ENCODE measurements around the gene TLE1. TPM values are rescaled to one million over a fixed set of nuclear protein-coding genes. Genes with fewer than 3 reads are reported as not detected.
A peak's percentile ranks its signal among the peaks of the same experiment; 100 is the strongest.

TLE1 gene
- polyA plus RNA-seq, 4 donors, result 5.9 to 28.6 (median 18.8) TPM

- Histone ChIP-seq H3K27me3 (ENCODE audit: control insufficient read depth in 3 of 3, insufficient read depth in 3 of 3, low read length in 3 of 3) (no peaks in the 10 kb centered on the region), H3K9me3 (ENCODE audit: control insufficient read depth in 2 of 2, insufficient read depth in 1 of 2, low read depth in 1 of 2, low read length in 1 of 2) (no peaks in the 10 kb centered on the region), H3K36me3 (ENCODE audit: control insufficient read depth in 3 of 3, insufficient read depth in 2 of 3, low read depth in 1 of 3, low read length in 3 of 3) (peaks cover 0 to 14% (median 0%) of the 10 kb centered on the region in 3 donors), H3K4me3 (ENCODE audit: low read depth in 1 of 3, low read length in 3 of 3) (no peak overlapping the region), H3K4me1 (ENCODE audit: control insufficient read depth in 3 of 3, insufficient read depth in 2 of 3, low read depth in 1 of 3, low read length in 2 of 3) (peaks cover 0 to 21% (median 0%) of the 10 kb centered on the region in 3 donors), H3K27ac (ENCODE audit: low read depth in 1 of 3, low read length in 2 of 3) (no peak overlapping the region)
- DNase-seq (no peak), FAIRE-seq (no peak)
- WGBS, 3 donors, result 88 to 95% (median 91%) methylated on average over 1 of the region's 1 CpG
Observed at GRCh38 chr9:81637276-81637675, 52.1 kb downstream of the TLE1 start.

- no peaks in the 10 kb centered on the region for H3K27me3 ChIP-seq (ENCODE audit: control insufficient read depth in 3 of 3, insufficient read depth in 3 of 3, low read length in 3 of 3)
- FAIRE-seq (no peak), DNase-seq (no peak)
- H3K4me3 ChIP-seq (ENCODE audit: low read depth in 1 of 3, low read length in 3 of 3), result no peak overlapping the region
- no peaks in the 10 kb centered on the region for H3K9me3 ChIP-seq (ENCODE audit: control insufficient read depth in 2 of 2, insufficient read depth in 1 of 2, low read depth in 1 of 2, low read length in 1 of 2)
- 83 to 97% (median 88%) methylated on average over 3 of the region's 3 CpGs for WGBS, 3 donors
- peaks cover 0 to 18% (median 0%) of the 10 kb centered on the region in 3 donors for H3K36me3 ChIP-seq (ENCODE audit: control insufficient read depth in 3 of 3, insufficient read depth in 2 of 3, low read depth in 1 of 3, low read length in 3 of 3)
- no peak overlapping the region for H3K27ac ChIP-seq (ENCODE audit: low read depth in 1 of 3, low read length in 2 of 3)
- H3K4me1 ChIP-seq (ENCODE audit: control insufficient read depth in 3 of 3, insufficient read depth in 2 of 3, low read depth in 1 of 3, low read length in 2 of 3), result peaks cover 0 to 21% (median 0%) of the 10 kb centered on the region in 3 donors
Observed at GRCh38 chr9:81636255-81636599, 53.1 kb downstream of the TLE1 start.

DNA sequence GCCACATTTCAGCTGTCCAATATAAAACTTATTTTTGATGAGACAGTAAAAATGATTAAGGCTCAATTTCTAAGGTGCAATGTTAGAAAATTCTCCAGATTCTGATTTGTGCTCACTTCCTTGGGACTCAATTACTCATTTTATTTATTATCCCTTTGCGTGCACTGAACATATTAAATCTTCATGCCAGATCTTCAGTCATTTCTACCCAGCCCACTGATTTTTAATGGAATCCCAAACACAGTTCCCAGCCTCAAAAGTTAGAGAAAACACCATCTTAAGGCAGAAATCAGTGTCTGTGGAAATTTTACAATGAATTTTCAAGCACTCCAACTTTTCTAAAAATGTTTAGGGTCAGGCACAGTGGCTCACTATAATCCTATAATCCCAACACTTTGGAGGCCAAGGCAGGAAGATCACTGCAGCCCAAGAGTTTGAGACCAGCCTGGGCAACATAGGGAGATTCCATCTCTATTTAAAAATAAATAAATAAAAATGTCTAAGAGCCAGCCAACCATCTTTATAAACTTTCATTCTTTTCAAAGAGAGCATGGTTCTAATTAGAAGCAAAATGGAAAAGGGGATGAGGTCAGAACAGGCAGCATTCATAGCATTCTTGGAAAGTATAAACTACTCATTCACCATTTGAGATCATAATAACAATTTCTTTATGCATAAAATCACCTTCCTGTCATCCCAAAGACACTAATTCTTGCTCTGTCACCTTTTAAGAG is 53.7 kb downstream of the TLE1 start:
- FAIRE-seq, result no peak
- WGBS, 3 donors, result 38 to 69% (median 65%) methylated on average over 1 of the region's 1 CpG
- H3K27ac ChIP-seq (ENCODE audit: low read depth in 1 of 3, low read length in 2 of 3), result no peak overlapping the region
- no peaks in the 10 kb centered on the region for H3K9me3 ChIP-seq (ENCODE audit: control insufficient read depth in 2 of 2, insufficient read depth in 1 of 2, low read depth in 1 of 2, low read length in 1 of 2)
- H3K4me1 ChIP-seq (ENCODE audit: control insufficient read depth in 3 of 3, insufficient read depth in 2 of 3, low read depth in 1 of 3, low read length in 2 of 3), result peaks cover 0 to 21% (median 0%) of the 10 kb centered on the region in 3 donors
- H3K4me3 ChIP-seq (ENCODE audit: low read depth in 1 of 3, low read length in 3 of 3), result no peak overlapping the region
- no peak for DNase-seq
- peaks cover 0 to 18% (median 0%) of the 10 kb centered on the region in 3 donors for H3K36me3 ChIP-seq (ENCODE audit: control insufficient read depth in 3 of 3, insufficient read depth in 2 of 3, low read depth in 1 of 3, low read length in 3 of 3)
- H3K27me3 ChIP-seq (ENCODE audit: control insufficient read depth in 3 of 3, insufficient read depth in 3 of 3, low read length in 3 of 3), result no peaks in the 10 kb centered on the region

GRCh38 chr9:81634915-81635516 is 54.3 kb downstream of the TLE1 start:
- H3K27ac ChIP-seq (ENCODE audit: low read depth in 1 of 3, low read length in 2 of 3), result peak overlapping the region in 1 of 3 donors; percentile 63
- H3K4me1 ChIP-seq (ENCODE audit: control insufficient read depth in 3 of 3, insufficient read depth in 2 of 3, low read depth in 1 of 3, low read length in 2 of 3), result peaks cover 0 to 21% (median 0%) of the 10 kb centered on the region in 3 donors
- no peak overlapping the region for H3K4me3 ChIP-seq (ENCODE audit: low read depth in 1 of 3, low read length in 3 of 3)
- no peak for FAIRE-seq
- peaks cover 0 to 18% (median 0%) of the 10 kb centered on the region in 3 donors for H3K36me3 ChIP-seq (ENCODE audit: control insufficient read depth in 3 of 3, insufficient read depth in 2 of 3, low read depth in 1 of 3, low read length in 3 of 3)
- no peaks in the 10 kb centered on the region for H3K27me3 ChIP-seq (ENCODE audit: control insufficient read depth in 3 of 3, insufficient read depth in 3 of 3, low read length in 3 of 3)
- DNase-seq, result peak; percentile 58 to 77
- no peaks in the 10 kb centered on the region for H3K9me3 ChIP-seq (ENCODE audit: control insufficient read depth in 2 of 2, insufficient read depth in 1 of 2, low read depth in 1 of 2, low read length in 1 of 2)
- WGBS, 3 donors, result 21 to 40% (median 26%) methylated on average over 5 of the region's 5 CpGs

DNA sequence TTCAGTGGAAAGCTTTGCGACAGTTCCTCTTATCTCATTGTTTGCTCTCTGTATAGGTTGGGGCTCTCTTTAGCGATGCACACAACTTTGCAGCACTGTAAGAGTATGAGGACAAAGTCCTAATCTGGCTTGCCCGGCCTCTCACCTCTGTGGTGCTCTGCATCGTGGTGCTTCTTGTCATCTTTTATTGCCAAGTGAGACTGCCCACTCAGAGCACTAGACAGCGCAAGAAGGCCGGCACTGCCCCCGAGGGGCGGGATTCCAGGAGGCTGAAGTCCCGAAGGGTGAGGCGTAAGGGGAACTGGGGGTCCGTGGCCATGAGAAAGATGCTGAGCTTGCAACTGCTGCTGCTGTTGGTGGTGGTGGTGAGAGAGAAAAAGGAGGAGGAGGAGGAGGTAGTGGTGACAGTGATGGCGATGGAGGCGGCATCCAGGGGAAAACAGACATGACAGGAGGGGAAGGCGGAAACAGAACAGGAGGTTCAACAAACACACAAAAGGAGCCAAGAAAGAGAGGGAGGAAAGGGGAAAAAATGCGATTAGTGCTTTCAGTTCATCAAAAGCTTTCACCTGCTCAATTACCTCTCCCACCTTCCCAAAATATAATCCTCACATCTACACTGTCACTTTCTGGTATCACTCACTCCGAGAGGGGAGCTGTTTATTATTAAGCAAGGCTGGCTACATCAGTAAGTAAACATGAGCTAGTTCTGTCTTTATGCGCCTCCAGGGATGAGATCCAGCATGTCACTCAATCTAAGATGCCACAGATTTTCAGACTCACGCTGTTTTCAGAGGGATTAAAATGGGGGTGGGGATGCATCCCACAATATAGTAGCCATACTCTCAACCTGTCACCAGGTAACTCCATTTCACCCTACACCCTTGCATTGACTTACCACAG is 55.1 kb downstream of the TLE1 start:
- H3K27me3 ChIP-seq (ENCODE audit: control insufficient read depth in 3 of 3, insufficient read depth in 3 of 3, low read length in 3 of 3), result no peaks in the 10 kb centered on the region
- H3K4me3 ChIP-seq (ENCODE audit: low read depth in 1 of 3, low read length in 3 of 3), result peak overlapping the region in 1 of 3 donors; percentile 27
- peak; percentile 75 to 88 for DNase-seq
- H3K9me3 ChIP-seq (ENCODE audit: control insufficient read depth in 2 of 2, insufficient read depth in 1 of 2, low read depth in 1 of 2, low read length in 1 of 2), result no peaks in the 10 kb centered on the region
- H3K27ac ChIP-seq (ENCODE audit: low read depth in 1 of 3, low read length in 2 of 3), result peak overlapping the region in 1 of 3 donors; percentile 63
- 31 to 65% (median 43%) methylated on average over 18 of the region's 18 CpGs for WGBS, 3 donors
- FAIRE-seq, result no peak
- H3K36me3 ChIP-seq (ENCODE audit: control insufficient read depth in 3 of 3, insufficient read depth in 2 of 3, low read depth in 1 of 3, low read length in 3 of 3), result peaks cover 0 to 16% (median 0%) of the 10 kb centered on the region in 3 donors
- H3K4me1 ChIP-seq (ENCODE audit: control insufficient read depth in 3 of 3, insufficient read depth in 2 of 3, low read depth in 1 of 3, low read length in 2 of 3), result peaks cover 0 to 21% (median 0%) of the 10 kb centered on the region in 3 donors

DNA sequence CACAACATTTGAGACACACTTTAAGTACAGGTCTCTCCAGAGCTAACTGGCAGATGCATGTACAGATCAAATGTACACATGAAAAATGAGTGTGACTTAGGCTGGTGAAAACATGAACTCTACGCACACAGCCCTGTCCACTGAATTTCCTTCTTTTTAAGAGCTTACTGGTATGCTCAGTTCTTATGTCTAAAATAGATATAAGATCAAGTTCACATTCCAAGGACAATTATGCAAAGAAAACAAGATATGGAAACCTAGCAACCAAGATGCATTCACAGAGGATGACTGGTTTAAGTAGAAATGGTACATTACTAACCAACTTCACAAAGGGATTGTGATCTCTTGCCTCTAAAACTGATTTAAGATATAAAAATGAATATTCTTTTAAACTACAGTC is 56.7 kb downstream of the TLE1 start:
- Histone ChIP-seq H3K36me3 (ENCODE audit: control insufficient read depth in 3 of 3, insufficient read depth in 2 of 3, low read depth in 1 of 3, low read length in 3 of 3) (peaks cover 0 to 11% (median 0%) of the 10 kb centered on the region in 3 donors), H3K27ac (ENCODE audit: low read depth in 1 of 3, low read length in 2 of 3) (no peak overlapping the region), H3K27me3 (ENCODE audit: control insufficient read depth in 3 of 3, insufficient read depth in 3 of 3, low read length in 3 of 3) (no peaks in the 10 kb centered on the region), H3K4me3 (ENCODE audit: low read depth in 1 of 3, low read length in 3 of 3) (no peak overlapping the region), H3K4me1 (ENCODE audit: control insufficient read depth in 3 of 3, insufficient read depth in 2 of 3, low read depth in 1 of 3, low read length in 2 of 3) (peaks cover 0 to 21% (median 0%) of the 10 kb centered on the region in 3 donors), H3K9me3 (ENCODE audit: control insufficient read depth in 2 of 2, insufficient read depth in 1 of 2, low read depth in 1 of 2, low read length in 1 of 2) (no peaks in the 10 kb centered on the region)
- DNase-seq (peak in 1 of 2 donors; percentile 45), FAIRE-seq (no peak)
- 96 to 98% (median 97%) methylated on average over 1 of the region's 1 CpG for WGBS, 3 donors

GRCh38 chr9:81631218-81631745 is 58.1 kb downstream of the TLE1 start:
- H3K36me3 ChIP-seq (ENCODE audit: control insufficient read depth in 3 of 3, insufficient read depth in 2 of 3, low read depth in 1 of 3, low read length in 3 of 3), result peaks cover 0 to 8% (median 0%) of the 10 kb centered on the region in 3 donors
- FAIRE-seq, result no peak
- H3K27me3 ChIP-seq (ENCODE audit: control insufficient read depth in 3 of 3, insufficient read depth in 3 of 3, low read length in 3 of 3), result no peaks in the 10 kb centered on the region
- H3K9me3 ChIP-seq (ENCODE audit: control insufficient read depth in 2 of 2, insufficient read depth in 1 of 2, low read depth in 1 of 2, low read length in 1 of 2), result no peaks in the 10 kb centered on the region
- 91% methylated on average over 7 of the region's 7 CpGs for WGBS, 3 donors
- H3K4me1 ChIP-seq (ENCODE audit: control insufficient read depth in 3 of 3, insufficient read depth in 2 of 3, low read depth in 1 of 3, low read length in 2 of 3), result peaks cover 0 to 21% (median 0%) of the 10 kb centered on the region in 3 donors
- H3K27ac ChIP-seq (ENCODE audit: low read depth in 1 of 3, low read length in 2 of 3), result no peak overlapping the region
- no peak overlapping the region for H3K4me3 ChIP-seq (ENCODE audit: low read depth in 1 of 3, low read length in 3 of 3)
- DNase-seq, result no peak

GRCh38 chr9:81629440-81629839 is 59.9 kb downstream of the TLE1 start:
- Histone ChIP-seq H3K27me3 (ENCODE audit: control insufficient read depth in 3 of 3, insufficient read depth in 3 of 3, low read length in 3 of 3) (no peaks in the 10 kb centered on the region), H3K9me3 (ENCODE audit: control insufficient read depth in 2 of 2, insufficient read depth in 1 of 2, low read depth in 1 of 2, low read length in 1 of 2) (no peaks in the 10 kb centered on the region), H3K4me1 (ENCODE audit: control insufficient read depth in 3 of 3, insufficient read depth in 2 of 3, low read depth in 1 of 3, low read length in 2 of 3) (peaks cover 0 to 9% (median 0%) of the 10 kb centered on the region in 3 donors), H3K4me3 (ENCODE audit: low read depth in 1 of 3, low read length in 3 of 3) (no peak overlapping the region), H3K27ac (ENCODE audit: low read depth in 1 of 3, low read length in 2 of 3) (no peak overlapping the region), H3K36me3 (ENCODE audit: control insufficient read depth in 3 of 3, insufficient read depth in 2 of 3, low read depth in 1 of 3, low read length in 3 of 3) (peaks cover 0 to 7% (median 0%) of the 10 kb centered on the region in 3 donors)
- no peak for DNase-seq
- 77 to 91% (median 88%) methylated on average over 2 of the region's 2 CpGs for WGBS, 3 donors
- no peak for FAIRE-seq
